NB4 (cell line): ENCODE measurements around the gene FRAT1.

ENCODE experiments used
- DNase-seq: peaks from one replicate; pipeline ENCODE4 v3.0.0; 2010; ENCODE audit warnings: low read depth
- H3K4me3 ChIP-seq: one replicate; pipeline ENCODE4 v1.5.1; 2011; ENCODE audit warnings: mild to moderate bottlenecking, low read depth, low read length, moderate library complexity
- MAX ChIP-seq: IDR thresholded peaks from 2 replicates; pipeline ENCODE4 v1.6.1; 2011; ENCODE audit warnings: low read depth, low read length
- MYC ChIP-seq: IDR thresholded peaks from 2 replicates; pipeline ENCODE4 v1.6.1; 2011; ENCODE audit warnings: low read depth, low read length
- POLR2A ChIP-seq: IDR thresholded peaks from 2 replicates; pipeline ENCODE4 v1.6.1; 2011; ENCODE audit warnings: mild to moderate bottlenecking; ENCODE audit not compliant: insufficient read length; ENCODE audit errors: extremely low read depth
- TF ChIP-seq, protein P1 (sequence below): IDR thresholded peaks from one replicate; pipeline ENCODE4 v1.5.1; 2012; ENCODE audit warnings: low read depth, low read length

FRAT1 gene

GRCh38 chr10:97323501-97323900, 4.4 kb downstream of the FRAT1 start:
- no peak for DNase-seq

DNA sequence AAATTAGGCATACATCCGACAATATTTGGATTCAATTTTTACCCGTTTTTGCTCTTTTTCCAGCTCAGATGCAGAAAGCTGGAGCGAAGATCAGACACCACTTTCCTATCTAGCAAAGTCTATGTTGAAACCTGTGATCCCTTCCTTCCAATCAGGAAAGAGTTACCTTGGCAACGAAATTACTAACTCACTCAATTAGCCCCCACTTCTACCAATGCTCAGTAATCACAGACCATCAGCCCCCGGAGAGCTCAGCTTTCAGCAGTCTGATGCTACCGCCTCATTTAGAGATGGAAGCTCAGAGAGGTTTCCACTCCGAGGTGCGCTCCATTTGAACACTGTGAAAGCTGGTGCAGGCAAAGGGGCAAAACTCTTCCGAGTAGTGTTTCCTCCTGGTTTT, 6.7 kb downstream of the FRAT1 start:
- no peak for TF ChIP-seq MYC
- no peak for TF ChIP-seq POLR2A
- TF ChIP-seq, protein P1, sequence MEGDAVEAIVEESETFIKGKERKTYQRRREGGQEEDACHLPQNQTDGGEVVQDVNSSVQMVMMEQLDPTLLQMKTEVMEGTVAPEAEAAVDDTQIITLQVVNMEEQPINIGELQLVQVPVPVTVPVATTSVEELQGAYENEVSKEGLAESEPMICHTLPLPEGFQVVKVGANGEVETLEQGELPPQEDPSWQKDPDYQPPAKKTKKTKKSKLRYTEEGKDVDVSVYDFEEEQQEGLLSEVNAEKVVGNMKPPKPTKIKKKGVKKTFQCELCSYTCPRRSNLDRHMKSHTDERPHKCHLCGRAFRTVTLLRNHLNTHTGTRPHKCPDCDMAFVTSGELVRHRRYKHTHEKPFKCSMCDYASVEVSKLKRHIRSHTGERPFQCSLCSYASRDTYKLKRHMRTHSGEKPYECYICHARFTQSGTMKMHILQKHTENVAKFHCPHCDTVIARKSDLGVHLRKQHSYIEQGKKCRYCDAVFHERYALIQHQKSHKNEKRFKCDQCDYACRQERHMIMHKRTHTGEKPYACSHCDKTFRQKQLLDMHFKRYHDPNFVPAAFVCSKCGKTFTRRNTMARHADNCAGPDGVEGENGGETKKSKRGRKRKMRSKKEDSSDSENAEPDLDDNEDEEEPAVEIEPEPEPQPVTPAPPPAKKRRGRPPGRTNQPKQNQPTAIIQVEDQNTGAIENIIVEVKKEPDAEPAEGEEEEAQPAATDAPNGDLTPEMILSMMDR, result no peak
- no peak for TF ChIP-seq MAX
- DNase-seq, result no peak
- H3K4me3 ChIP-seq, result no peak overlapping the region

More at GRCh38 chr10:97323501-97323900, 4.4 kb downstream of the FRAT1 start:
- TF ChIP-seq, protein P1, result no peak
- TF ChIP-seq POLR2A, result no peak
- TF ChIP-seq MYC, result no peak
- TF ChIP-seq MAX, result no peak
- H3K4me3 ChIP-seq, result no peak overlapping the region

DNA sequence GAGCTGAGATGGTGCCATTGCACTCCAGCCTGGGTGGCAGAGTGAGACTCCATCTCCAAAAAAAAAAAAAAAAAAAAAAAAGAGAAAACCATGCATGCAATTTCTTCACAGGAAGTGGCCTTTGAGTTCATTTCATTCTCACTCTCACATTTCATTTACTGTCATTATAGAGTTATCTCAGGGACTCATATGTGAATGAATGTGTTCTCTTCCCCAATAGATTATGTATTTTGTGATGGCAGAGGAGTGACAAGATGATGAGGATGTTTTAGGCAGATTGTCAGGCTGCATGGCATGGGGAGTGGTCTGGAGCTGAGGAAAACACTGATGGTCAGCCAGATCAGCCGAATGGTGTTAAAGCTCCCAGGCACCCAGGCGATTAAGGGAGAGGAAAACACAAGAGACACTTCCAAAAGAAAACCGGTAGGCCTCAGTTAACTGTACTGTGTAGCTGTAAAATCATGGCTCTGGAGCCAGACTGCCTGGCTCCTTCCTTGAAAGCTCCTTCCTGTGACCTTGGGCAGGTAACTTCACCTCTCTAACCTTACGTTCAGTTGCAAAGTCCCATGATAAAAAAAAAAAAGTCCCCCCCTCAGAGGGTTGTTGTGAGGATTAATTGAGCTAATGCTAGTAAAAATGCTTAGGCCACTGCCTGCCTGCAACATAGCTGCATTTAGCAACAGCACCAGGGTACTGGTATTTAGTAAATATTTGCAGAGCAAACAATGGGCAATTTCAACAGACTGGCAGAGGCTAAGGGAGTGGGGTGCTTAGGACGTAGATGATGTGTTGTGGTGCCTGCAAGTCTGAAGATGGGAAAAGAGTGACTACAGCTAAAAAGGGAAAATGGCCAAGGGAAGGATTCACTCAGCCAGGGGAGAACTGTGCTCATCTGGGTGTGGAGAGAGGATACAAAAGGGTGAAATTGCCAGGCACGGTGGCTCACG, 8.6 kb downstream of the FRAT1 start:
- TF ChIP-seq MYC, result no peak
- no peak for TF ChIP-seq MAX
- TF ChIP-seq, protein P1, result no peak
- no peak for TF ChIP-seq POLR2A
- no peak for DNase-seq
- no peak overlapping the region for H3K4me3 ChIP-seq

GRCh38 chr10:97328646-97329453, 9.8 kb downstream of the FRAT1 start:
- TF ChIP-seq MYC, result no peak
- no peak for TF ChIP-seq POLR2A
- TF ChIP-seq, protein P1, result no peak
- TF ChIP-seq MAX, result no peak
- no peak for DNase-seq
- H3K4me3 ChIP-seq, result no peak overlapping the region

- TF ChIP-seq, protein P1, result no peak
- TF ChIP-seq MYC, result no peak
- no peak for TF ChIP-seq POLR2A
- TF ChIP-seq MAX, result no peak
- H3K4me3 ChIP-seq, result peak overlapping the region; percentile 3
- DNase-seq, result no peak
Observed at GRCh38 chr10:97329766-97330165, 10.7 kb downstream of the FRAT1 start.
